Neural progenitor cell (in vitro differentiated cells): ENCODE measurements around the gene MAGIX.

Experiments used
- CTCF ChIP-seq: fragments of 200-600 bp; sonication (generic); IDR thresholded peaks from 2 replicates; pipeline ENCODE4 v1.5.1; 2017; ENCODE audit warnings: antibody characterized with exemption, mild to moderate bottlenecking
- EZH2 ChIP-seq: fragments of 200-600 bp; sonication (generic); IDR thresholded peaks from 2 replicates; pipeline ENCODE4 v1.6.1; 2017; ENCODE audit warnings: antibody characterized with exemption, mild to moderate bottlenecking, moderate library complexity
- EZH2phosphoT487 ChIP-seq: fragments of 200-600 bp; sonication (generic); IDR thresholded peaks from 2 replicates; pipeline ENCODE4 v1.6.1; 2017; ENCODE audit warnings: antibody characterized with exemption

- TF ChIP-seq CTCF: no peak
- no peak for TF ChIP-seq EZH2phosphoT487
- no peak for TF ChIP-seq EZH2
These were observed 51.9 kb downstream of the MAGIX start for GRCh38 chrX:49214416-49214815.
